ENCODE measurements around the gene TSPAN5. TPM values are rescaled to one million over a fixed set of nuclear protein-coding genes. Genes with fewer than 3 reads are reported as not detected.
A peak's percentile ranks its signal among the peaks of the same experiment; 100 is the strongest.

The TSPAN5 gene
- polyA plus RNA-seq, 1 experiment: 190 TPM

GRCh38 chr4:98528882-98529281 is 129.5 kb downstream of the TSPAN5 start:
- no peak for DNase-seq (ENCODE audit: low read depth, low spot score)
- Histone ChIP-seq H3K4me3 (ENCODE audit: low read depth, low read length) (no peak overlapping the region), H3K9me3 (ENCODE audit: control insufficient read depth, insufficient read depth, low read length) (no peaks in the 10 kb centered on the region), H3K27me3 (ENCODE audit: control insufficient read depth, insufficient read depth, low read length) (no peaks in the 10 kb centered on the region), H3K27ac (ENCODE audit: low read depth, low read length) (no peak overlapping the region)
- ChIA-PET POLR2A (no interaction called here), CTCF (interaction anchor here (1.0 to 1.5 kb wide), 2 partner anchors 61 kb away, joined by 3 to 6 read pairs; no protein-coding TSS in a partner anchor)
- TF ChIP-seq CTCF (IDR thresholded peaks at IDR 0.05; ENCODE audit: low read depth, low read length): no peak

GRCh38 chr4:98527534-98528269 is 130.7 kb downstream of the TSPAN5 start:
- Histone ChIP-seq H3K27me3 (ENCODE audit: control insufficient read depth, insufficient read depth, low read length) (no peaks in the 10 kb centered on the region), H3K9me3 (ENCODE audit: control insufficient read depth, insufficient read depth, low read length) (no peaks in the 10 kb centered on the region), H3K27ac (ENCODE audit: low read depth, low read length) (no peak overlapping the region), H3K4me3 (ENCODE audit: low read depth, low read length) (no peak overlapping the region)
- ChIA-PET CTCF (interaction anchor here (1.0 to 1.1 kb wide), 3 partner anchors 60 to 411 kb away, joined by 3 to 4 read pairs (median 3); no protein-coding TSS in a partner anchor), POLR2A (no interaction called here)
- no peak for TF ChIP-seq CTCF (IDR thresholded peaks at IDR 0.05; ENCODE audit: low read depth, low read length)
- no peak for DNase-seq (ENCODE audit: low read depth, low spot score)

DNA sequence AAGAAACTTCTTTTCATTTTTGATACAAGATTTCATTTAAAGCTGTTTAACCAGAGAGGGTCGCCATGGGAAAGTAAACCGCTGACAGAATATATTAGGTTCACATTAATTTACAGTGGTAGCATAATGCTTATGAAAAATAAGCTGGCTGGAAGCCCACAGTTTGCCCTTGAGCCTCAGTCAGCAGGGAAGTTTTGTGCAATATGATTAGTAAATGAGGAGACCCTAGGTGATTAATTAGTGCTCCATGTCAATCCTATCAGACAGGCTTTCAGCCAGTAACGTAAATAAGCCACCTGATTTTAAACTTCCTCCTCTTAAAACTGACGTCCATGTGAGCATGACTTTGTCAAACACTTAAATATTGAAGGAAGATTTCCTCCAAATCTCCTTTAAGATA is 134.2 kb downstream of the TSPAN5 start:
- Histone ChIP-seq H3K27me3 (ENCODE audit: control insufficient read depth, insufficient read depth, low read length) (no peaks in the 10 kb centered on the region), H3K4me3 (ENCODE audit: low read depth, low read length) (no peak overlapping the region), H3K27ac (ENCODE audit: low read depth, low read length) (no peak overlapping the region), H3K9me3 (ENCODE audit: control insufficient read depth, insufficient read depth, low read length) (no peaks in the 10 kb centered on the region)
- no peak for DNase-seq (ENCODE audit: low read depth, low spot score)
- ChIA-PET CTCF (no interaction called here), POLR2A (no interaction called here)
- TF ChIP-seq CTCF (IDR thresholded peaks at IDR 0.05; ENCODE audit: low read depth, low read length): no peak

DNA sequence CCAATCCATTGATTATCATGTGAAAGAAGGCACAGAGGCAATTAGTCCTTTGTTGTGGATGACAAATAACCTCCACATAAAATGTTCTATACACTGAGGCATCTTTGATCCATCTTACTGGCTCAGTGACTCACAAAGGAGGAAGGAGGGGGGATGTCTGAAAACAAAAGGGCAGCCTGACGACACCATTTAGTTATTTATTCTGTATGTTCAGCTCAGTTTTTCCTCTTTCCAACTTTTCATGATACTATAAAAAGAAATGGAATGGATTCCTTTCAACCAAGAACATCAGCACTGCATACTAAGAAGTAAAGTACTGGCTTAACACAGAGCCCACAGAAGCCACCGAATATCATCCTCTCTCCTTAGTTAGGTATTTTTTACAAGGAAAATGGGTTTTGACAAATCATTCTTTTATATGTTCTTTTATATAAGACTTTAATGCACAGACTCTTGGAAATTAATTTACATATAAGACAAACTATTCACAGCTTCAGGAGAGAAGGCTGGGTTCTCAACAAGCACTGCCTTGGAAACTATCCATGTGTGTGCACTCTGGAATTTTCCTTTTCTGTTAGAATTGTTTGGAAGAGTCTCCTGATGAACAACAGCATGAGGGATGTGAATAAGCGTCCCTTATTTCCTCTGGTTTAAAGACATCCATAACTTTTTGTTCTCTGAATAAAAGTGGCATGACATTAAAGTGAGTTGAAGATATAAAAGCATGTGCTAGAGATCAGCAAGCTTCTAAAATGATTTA is 135.6 kb downstream of the TSPAN5 start:
- DNase-seq (ENCODE audit: low read depth, low spot score): peak; percentile 78
- Histone ChIP-seq H3K27ac (ENCODE audit: low read depth, low read length) (peak overlapping the region; percentile 63), H3K27me3 (ENCODE audit: control insufficient read depth, insufficient read depth, low read length) (no peaks in the 10 kb centered on the region), H3K9me3 (ENCODE audit: control insufficient read depth, insufficient read depth, low read length) (no peaks in the 10 kb centered on the region), H3K4me3 (ENCODE audit: low read depth, low read length) (no peak overlapping the region)
- TF ChIP-seq CTCF (IDR thresholded peaks at IDR 0.05; ENCODE audit: low read depth, low read length): no peak
- POLR2A ChIA-PET: interaction anchor here (1.2 kb wide), 1 partner anchor 27 kb away, joined by 3 read pairs; no protein-coding TSS in a partner anchor
- CTCF ChIA-PET: interaction anchor here (0.6 to 2.2 kb wide), 4 partner anchors 53 to 534 kb away, joined by 3 to 9 read pairs (median 4); no protein-coding TSS in a partner anchor

Measured in AG04450 (cell line).